MCF 10A (cell line): ENCODE measurements around the gene LRP3. TPM values are rescaled to one million over a fixed set of nuclear protein-coding genes. Genes with fewer than 3 reads are reported as not detected.

Experiments used
- BruUV-seq: library from RNA; stranded (reverse); fragments of 400-500 nt; replicated peaks from 2 replicates; lab custom pipeline; 2021; lab: Mats Ljungman, UMichigan
- CTCF ChIA-PET: fragments of 300-600 bp; sonication (Branson Sonifier 250); formaldehyde crosslinking; extraction: SDS; loops from one replicate; lab custom pipeline; 2021; ENCODE audit warnings: antibody characterized with exemption, inconsistent platforms; lab: Yijun Ruan, JAX
- POLR2A ChIA-PET: fragments of 300-600, 350-650 bp; sonication (Branson Sonifier 250); formaldehyde crosslinking; extraction: SDS; loops from one replicate; lab custom pipeline; 2020; ENCODE audit warnings: antibody characterized with exemption, inconsistent platforms; lab: Yijun Ruan, JAX
- DNase-seq: peaks from one replicate; pipeline ENCODE4 v3.0.0-alpha.2; 2018; ENCODE audit not compliant: unreplicated experiment
- H3K27ac Mint-ChIP-seq: one replicate; pipeline ENCODE4 v1.8.0; 2022; ENCODE audit warnings: mild to moderate bottlenecking, low read depth, mixed read lengths; ENCODE audit not compliant: unreplicated experiment
- H3K27me3 Mint-ChIP-seq: one replicate; pipeline ENCODE4 v1.8.0; 2022; ENCODE audit warnings: mixed read lengths; ENCODE audit not compliant: insufficient read depth, unreplicated experiment
- H3K36me3 Mint-ChIP-seq: one replicate; pipeline ENCODE4 v1.8.0; 2022; ENCODE audit warnings: mild to moderate bottlenecking, moderate library complexity, mixed read lengths; ENCODE audit not compliant: insufficient read depth, unreplicated experiment
- H3K4me1 Mint-ChIP-seq: one replicate; pipeline ENCODE4 v1.8.0; 2022; ENCODE audit warnings: mixed read lengths; ENCODE audit not compliant: insufficient read depth, unreplicated experiment
- H3K4me3 Mint-ChIP-seq: one replicate; pipeline ENCODE4 v1.8.0; 2022; ENCODE audit warnings: mild to moderate bottlenecking, moderate library complexity, mixed read lengths; ENCODE audit not compliant: unreplicated experiment
- H3K9me3 Mint-ChIP-seq: one replicate; pipeline ENCODE4 v1.8.0; 2022; ENCODE audit warnings: mixed read lengths; ENCODE audit not compliant: unreplicated experiment
- CTCF ChIP-seq: fragments of 200-600 bp; IDR thresholded peaks from one replicate; pipeline ENCODE4 v1.8.0; 2022; ENCODE audit warnings: antibody characterized with exemption, mild to moderate bottlenecking; ENCODE audit not compliant: unreplicated experiment
- intact Hi-C: fragments of 100-400 bp; cut with micrococcal nuclease; formaldehyde crosslinking; loops from 2 replicates; pipeline ENCODE4 v1.14.1; 2022
- total RNA-seq: library from RNA; stranded (reverse); gene quantifications from 2 replicates; pipeline ENCODE4 v1.2.3, GENCODE V29; 2022

The LRP3 gene
- total RNA-seq, 1 experiment from 2014 or later: 7.7 TPM

GRCh38 chr19:33254245-33254824 lies 60.2 kb downstream of the LRP3 start:
- H3K4me1 Mint-ChIP-seq: no peaks in the 10 kb centered on the region
- ChIA-PET CTCF (interaction anchor here (0.6 to 3.0 kb wide), 7 partner anchors 13 to 895 kb away, joined by 3 to 14 read pairs (median 4); no protein-coding TSS in a partner anchor), POLR2A (interaction anchor here (0.7 kb wide), 1 partner anchor 122 kb away, joined by 3 read pairs; no protein-coding TSS in a partner anchor)
- H3K9me3 Mint-ChIP-seq: no peaks in the 10 kb centered on the region
- intact Hi-C loops: no loop called here
- TF ChIP-seq CTCF: no peak
- H3K27ac Mint-ChIP-seq: no peak overlapping the region
- no TSS peak for BruUV-seq
- H3K27me3 Mint-ChIP-seq: no peaks in the 10 kb centered on the region
- H3K4me3 Mint-ChIP-seq: no peak overlapping the region
- no peak for DNase-seq
- H3K36me3 Mint-ChIP-seq: no peaks in the 10 kb centered on the region

GRCh38 chr19:33255781-33256180 lies 61.7 kb downstream of the LRP3 start:
- Mint-ChIP-seq H3K36me3 (no peaks in the 10 kb centered on the region), H3K27me3 (no peaks in the 10 kb centered on the region), H3K9me3 (no peaks in the 10 kb centered on the region), H3K4me3 (no peak overlapping the region), H3K27ac (no peak overlapping the region), H3K4me1 (no peaks in the 10 kb centered on the region)
- no TSS peak for BruUV-seq
- intact Hi-C loops: no loop called here
- no peak for DNase-seq
- CTCF ChIA-PET: interaction anchor here (0.7 to 3.0 kb wide), 7 partner anchors 9 to 314 kb away, joined by 3 to 14 read pairs (median 4); no protein-coding TSS in a partner anchor
- POLR2A ChIA-PET: interaction anchor here (0.6 to 1.5 kb wide), 2 partner anchors 8 to 11 kb away, joined by 4 to 5 read pairs; no protein-coding TSS in a partner anchor
- TF ChIP-seq CTCF: no peak

- H3K4me1 Mint-ChIP-seq: no peaks in the 10 kb centered on the region
- H3K27me3 Mint-ChIP-seq: no peaks in the 10 kb centered on the region
- ChIA-PET POLR2A (interaction anchor here (0.6 to 1.5 kb wide), 2 partner anchors 8 to 10 kb away, joined by 4 to 5 read pairs; no protein-coding TSS in a partner anchor), CTCF (interaction anchor here (0.5 to 1.1 kb wide), 7 partner anchors 10 to 314 kb away, joined by 3 to 9 read pairs (median 3); no protein-coding TSS in a partner anchor)
- BruUV-seq: no TSS peak
- H3K36me3 Mint-ChIP-seq: no peaks in the 10 kb centered on the region
- TF ChIP-seq CTCF: no peak
- intact Hi-C loops: no loop called here
- H3K9me3 Mint-ChIP-seq: no peaks in the 10 kb centered on the region
- no peak overlapping the region for H3K27ac Mint-ChIP-seq
- no peak for DNase-seq
- H3K4me3 Mint-ChIP-seq: no peak overlapping the region
These were observed 62.1 kb downstream of the LRP3 start for GRCh38 chr19:33256261-33256660.

- TF ChIP-seq CTCF: no peak
- no peaks in the 10 kb centered on the region for H3K27me3 Mint-ChIP-seq
- H3K36me3 Mint-ChIP-seq: no peaks in the 10 kb centered on the region
- POLR2A ChIA-PET: no interaction called here
- no peak overlapping the region for H3K4me3 Mint-ChIP-seq
- H3K9me3 Mint-ChIP-seq: no peaks in the 10 kb centered on the region
- H3K27ac Mint-ChIP-seq: no peak overlapping the region
- CTCF ChIA-PET: interaction anchor here (0.6 to 2.2 kb wide), 5 partner anchors 11 to 430 kb away, joined by 3 to 8 read pairs (median 5); no protein-coding TSS in a partner anchor
- intact Hi-C loops: no loop called here
- H3K4me1 Mint-ChIP-seq: no peaks in the 10 kb centered on the region
- BruUV-seq: no TSS peak
- DNase-seq: no peak
These were observed 63.7 kb downstream of the LRP3 start for GRCh38 chr19:33257828-33258227.

Other genes with a start within 250 kb of the LRP3 start
- gene CEP89, start 222.4 kb upstream of the LRP3 start, total RNA-seq: 24.7 and 28.4 TPM in 2 replicates
- 4.1 and 5.1 TPM in 2 replicates for gene FAAP24, start 222.1 kb upstream of the LRP3 start, total RNA-seq
- 4.9 and 5.5 TPM in 2 replicates for gene RHPN2, start 129.4 kb upstream of the LRP3 start, total RNA-seq
- gene GPATCH1, start 113.1 kb upstream of the LRP3 start, total RNA-seq: 5.1 and 6.6 TPM in 2 replicates
- gene WDR88, start 62.2 kb upstream of the LRP3 start, total RNA-seq: not detected in 2 replicates
- not detected in 2 replicates for gene SLC7A10, start 31.5 kb downstream of the LRP3 start, total RNA-seq
- gene CEBPA, start 108.2 kb downstream of the LRP3 start, total RNA-seq: 4.7 and 6.2 TPM in 2 replicates
- gene CEBPG, start 179.4 kb downstream of the LRP3 start, total RNA-seq: 78.5 and 91.3 TPM in 2 replicates